ENCODE results near the gene SLC16A13.

The SLC16A13 gene

DNA sequence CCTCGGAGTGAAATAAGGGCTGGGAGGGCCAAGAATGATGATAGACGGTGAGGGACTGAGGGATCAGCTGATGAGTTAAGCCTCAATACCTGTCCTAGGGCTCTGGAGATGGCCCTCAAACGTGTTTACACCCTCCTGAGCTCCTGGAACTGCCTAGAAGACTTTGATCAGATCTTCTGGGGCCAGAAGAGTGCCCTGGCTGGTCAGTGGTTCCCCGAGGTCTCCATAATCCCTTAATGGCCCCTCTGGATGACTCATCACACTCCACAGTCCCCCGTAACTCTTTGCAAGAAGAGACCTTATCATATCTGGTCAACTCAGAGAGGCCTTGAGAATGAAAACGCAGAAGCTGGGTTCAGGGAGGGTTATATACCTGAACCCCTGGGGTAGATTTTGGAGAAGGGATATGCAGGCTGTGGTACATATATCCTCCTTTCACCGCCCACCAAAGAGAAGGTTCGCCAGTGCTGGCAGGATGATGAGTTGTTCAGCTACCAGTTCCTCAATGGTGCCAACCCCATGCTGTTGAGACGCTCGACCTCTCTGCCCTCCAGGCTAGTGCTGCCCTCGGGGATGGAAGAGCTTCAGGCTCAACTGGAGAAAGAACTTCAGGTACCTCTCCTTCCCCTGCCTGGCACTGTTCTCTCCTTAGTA is 36.8 kb upstream of the SLC16A13 start:
- H4K20me1 ChIP-seq: peaks cover 24% of the 10 kb centered on the region
- H3K36me3 ChIP-seq: peaks cover 86% of the 10 kb centered on the region
- TF ChIP-seq Cebpa-rat (IDR thresholded peaks at IDR 0.05): no peak
- no peaks in the 10 kb centered on the region for H3K27me3 ChIP-seq
- no peak overlapping the region for H3K27ac ChIP-seq
- H3K9me3 ChIP-seq: no peaks in the 10 kb centered on the region
- peaks cover 14% of the 10 kb centered on the region for H3K4me1 ChIP-seq
- H3K9ac ChIP-seq: no peak overlapping the region
- no peak overlapping the region for H3K4me3 ChIP-seq
- H3K4me2 ChIP-seq: no peak overlapping the region

DNA sequence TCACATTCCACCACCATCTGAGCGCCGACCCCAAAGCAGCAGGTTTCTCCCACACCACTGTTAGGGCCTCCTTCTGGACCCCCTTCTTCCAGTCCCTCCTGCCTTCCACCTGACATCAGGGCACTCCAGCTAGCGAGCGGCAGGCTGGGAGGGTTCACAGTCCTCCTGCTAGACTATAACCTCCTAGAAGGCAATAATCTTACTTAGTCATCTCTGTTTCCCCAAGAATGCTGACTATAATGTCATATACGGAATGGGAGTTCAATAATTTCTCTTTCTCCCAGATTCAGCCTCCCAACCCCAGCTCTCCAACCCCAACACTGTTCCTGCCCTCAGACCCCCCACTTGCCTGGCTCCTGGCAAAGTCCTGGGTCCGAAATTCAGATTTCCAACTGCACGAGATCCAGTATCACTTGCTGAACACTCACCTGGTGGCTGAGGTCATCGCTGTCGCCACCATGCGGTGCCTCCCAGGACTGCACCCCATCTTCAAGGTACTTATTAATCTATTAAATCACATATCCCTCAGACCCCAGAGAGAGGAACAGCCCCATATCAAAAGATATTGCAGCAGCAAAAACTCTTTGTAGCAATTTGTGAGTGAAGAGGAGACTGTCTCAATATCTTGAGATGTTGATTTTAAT is 34.4 kb upstream of the SLC16A13 start:
- no peak for TF ChIP-seq Cebpa-rat (IDR thresholded peaks at IDR 0.05)
- Histone ChIP-seq H3K4me3 (no peak overlapping the region), H3K27ac (no peak overlapping the region), H3K36me3 (peaks cover 72% of the 10 kb centered on the region), H4K20me1 (peaks cover 42% of the 10 kb centered on the region), H3K9ac (no peak overlapping the region), H3K9me3 (no peaks in the 10 kb centered on the region), H3K4me1 (no peaks in the 10 kb centered on the region), H3K4me2 (no peak overlapping the region), H3K27me3 (no peaks in the 10 kb centered on the region)

DNA sequence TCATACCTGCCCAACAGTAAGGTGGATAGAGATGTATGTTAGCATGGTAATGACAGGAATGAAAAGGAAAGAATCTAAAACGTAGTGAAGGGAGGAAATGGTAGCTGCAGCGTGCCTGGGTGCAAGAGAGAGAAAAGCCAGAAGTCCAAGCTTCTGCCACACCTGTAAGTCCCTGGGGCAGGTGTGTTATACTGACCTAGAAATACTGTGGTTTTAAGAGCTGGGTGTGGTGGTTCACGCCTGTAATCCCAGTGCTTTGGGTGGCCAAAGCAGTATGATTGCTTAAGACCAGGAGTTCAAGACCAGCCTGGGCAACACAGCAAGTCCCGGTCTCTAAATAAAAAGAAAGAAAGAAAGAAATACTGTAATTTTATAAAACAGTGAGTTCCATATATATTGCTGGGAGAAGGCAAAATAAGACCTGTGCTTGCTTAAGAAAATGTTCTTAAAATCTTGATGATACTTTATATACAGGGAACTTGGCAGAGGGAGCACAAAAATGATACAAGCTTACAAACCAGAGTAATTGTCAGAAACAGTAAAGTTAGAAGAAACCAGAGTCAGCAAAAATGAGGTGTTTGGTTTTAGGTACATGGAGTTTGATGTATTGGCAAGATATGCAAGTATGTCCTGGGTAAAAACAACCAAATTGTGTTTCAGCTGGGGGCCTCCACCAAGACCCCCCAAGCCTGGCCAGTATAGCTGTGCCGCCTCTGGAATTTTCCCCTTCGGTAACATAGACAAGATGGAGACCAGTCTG is 33.3 kb upstream of the SLC16A13 start:
- peaks cover 66% of the 10 kb centered on the region for H3K36me3 ChIP-seq

DNA sequence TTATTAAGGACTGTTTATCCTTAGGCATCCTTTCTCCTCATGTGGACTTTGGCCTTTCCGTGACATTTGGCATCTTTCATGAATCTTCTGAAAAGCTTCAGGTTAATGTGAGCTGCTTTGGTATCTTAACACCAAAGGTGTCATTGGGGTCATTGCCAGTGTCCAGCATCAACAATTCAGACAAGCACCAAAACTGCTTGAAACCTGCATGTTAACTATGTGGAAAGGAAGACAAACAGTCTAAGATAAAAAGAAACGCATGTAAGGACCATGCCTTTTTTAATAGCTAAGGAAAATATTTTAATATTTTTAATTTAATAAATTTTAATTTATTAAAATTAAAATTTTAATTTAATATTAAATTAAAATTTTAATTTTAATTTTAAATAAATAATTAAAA is 32.1 kb upstream of the SLC16A13 start:
- Histone ChIP-seq H3K36me3 (peaks cover 60% of the 10 kb centered on the region), H3K4me2 (no peak overlapping the region), H3K27ac (no peak overlapping the region), H3K9me3 (no peaks in the 10 kb centered on the region), H3K4me1 (no peaks in the 10 kb centered on the region), H3K9ac (no peak overlapping the region), H3K4me3 (no peak overlapping the region), H4K20me1 (peaks cover 65% of the 10 kb centered on the region), H3K27me3 (no peaks in the 10 kb centered on the region)
- no peak for TF ChIP-seq Cebpa-rat (IDR thresholded peaks at IDR 0.05)

More for the DNA sequence above, 33.3 kb upstream of the SLC16A13 start:
- Histone ChIP-seq H3K27ac (no peak overlapping the region), H3K9me3 (no peaks in the 10 kb centered on the region), H3K4me1 (no peaks in the 10 kb centered on the region), H3K4me3 (no peak overlapping the region), H4K20me1 (peaks cover 53% of the 10 kb centered on the region), H3K27me3 (no peaks in the 10 kb centered on the region), H3K4me2 (no peak overlapping the region), H3K9ac (no peak overlapping the region)
- TF ChIP-seq Cebpa-rat (IDR thresholded peaks at IDR 0.05): no peak

GRCh38 chr17:7004398-7005253 is 31.2 kb upstream of the SLC16A13 start:
- H3K4me1 ChIP-seq: peaks cover 2% of the 10 kb centered on the region
- no peaks in the 10 kb centered on the region for H3K27me3 ChIP-seq
- TF ChIP-seq Cebpa-rat (IDR thresholded peaks at IDR 0.05): no peak
- no peak overlapping the region for H3K9ac ChIP-seq
- no peaks in the 10 kb centered on the region for H3K9me3 ChIP-seq
- no peak overlapping the region for H3K27ac ChIP-seq
- H3K4me3 ChIP-seq: no peak overlapping the region
- no peak overlapping the region for H3K4me2 ChIP-seq
- H4K20me1 ChIP-seq: peaks cover 67% of the 10 kb centered on the region
- peaks cover 60% of the 10 kb centered on the region for H3K36me3 ChIP-seq

DNA sequence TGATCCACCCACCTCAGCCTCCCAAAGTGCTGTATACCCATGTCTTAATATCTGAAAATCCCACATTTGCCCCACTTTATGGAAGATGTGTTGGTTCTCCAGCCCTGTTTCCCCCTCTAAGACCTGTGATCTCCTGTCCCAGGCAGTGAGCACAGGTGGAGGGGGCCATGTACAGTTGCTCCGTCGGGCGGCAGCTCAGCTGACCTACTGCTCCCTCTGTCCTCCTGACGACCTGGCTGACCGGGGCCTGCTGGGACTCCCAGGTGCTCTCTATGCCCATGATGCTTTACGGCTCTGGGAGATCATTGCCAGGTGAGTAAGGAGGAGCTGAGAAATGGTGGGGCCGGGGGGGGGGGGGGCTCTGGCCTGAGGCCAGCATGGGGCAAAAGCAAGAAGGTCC is 30.1 kb upstream of the SLC16A13 start:
- no peak for TF ChIP-seq Cebpa-rat (IDR thresholded peaks at IDR 0.05)
- peaks cover 54% of the 10 kb centered on the region for H3K36me3 ChIP-seq
- no peak overlapping the region for H3K27ac ChIP-seq

DNA sequence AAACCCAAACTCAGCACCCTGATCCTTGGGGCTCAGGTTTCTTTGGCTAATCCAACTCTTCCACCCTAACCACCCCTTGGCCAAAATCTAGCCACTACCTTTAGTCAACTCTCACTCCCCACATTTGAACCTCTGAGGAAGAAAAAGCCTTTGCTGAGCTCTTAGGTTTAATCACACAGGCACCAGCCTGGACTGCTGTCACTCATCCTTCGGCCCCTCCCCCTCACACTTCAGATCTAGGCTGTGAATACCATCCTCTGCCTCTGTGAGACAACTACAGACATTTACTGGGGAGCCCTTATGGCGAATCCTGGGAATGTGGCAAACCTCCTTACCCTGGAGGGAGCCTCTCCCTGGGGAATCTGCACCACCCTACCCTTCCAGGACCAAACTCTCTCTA is 28.7 kb upstream of the SLC16A13 start:
- Histone ChIP-seq H3K36me3 (peaks cover 40% of the 10 kb centered on the region), H3K9ac (no peak overlapping the region), H3K27me3 (no peaks in the 10 kb centered on the region), H3K9me3 (no peaks in the 10 kb centered on the region), H3K27ac (no peak overlapping the region), H3K4me2 (no peak overlapping the region), H3K4me1 (peaks cover 25% of the 10 kb centered on the region), H4K20me1 (peaks cover 65% of the 10 kb centered on the region), H3K4me3 (no peak overlapping the region)
- TF ChIP-seq Cebpa-rat (IDR thresholded peaks at IDR 0.05): no peak

More for the DNA sequence above, 30.1 kb upstream of the SLC16A13 start:
- no peak overlapping the region for H3K4me3 ChIP-seq
- H3K9me3 ChIP-seq: no peaks in the 10 kb centered on the region
- H3K9ac ChIP-seq: no peak overlapping the region
- no peak overlapping the region for H3K4me2 ChIP-seq
- peaks cover 68% of the 10 kb centered on the region for H4K20me1 ChIP-seq
- H3K27me3 ChIP-seq: no peaks in the 10 kb centered on the region
- peaks cover 13% of the 10 kb centered on the region for H3K4me1 ChIP-seq

GRCh38 chr17:7010523-7010922 is 25.3 kb upstream of the SLC16A13 start:
- H3K4me3 ChIP-seq: no peak overlapping the region
- peaks cover 38% of the 10 kb centered on the region for H4K20me1 ChIP-seq
- peak overlapping the region; percentile 99; the same call in 1 of the 2 replicates for H3K9ac ChIP-seq
- TF ChIP-seq Cebpa-rat (IDR thresholded peaks at IDR 0.05): no peak
- no peaks in the 10 kb centered on the region for H3K27me3 ChIP-seq
- H3K4me1 ChIP-seq: peaks cover 39% of the 10 kb centered on the region
- H3K27ac ChIP-seq: no peak overlapping the region
- peak overlapping the region; percentile 92 for H3K4me2 ChIP-seq
- peaks cover 24% of the 10 kb centered on the region for H3K36me3 ChIP-seq
- no peaks in the 10 kb centered on the region for H3K9me3 ChIP-seq

GRCh38 chr17:7011415-7011814 is 24.4 kb upstream of the SLC16A13 start:
- H3K4me3 ChIP-seq: peak overlapping the region; percentile 95
- H3K4me2 ChIP-seq: peak overlapping the region; percentile 92
- H3K4me1 ChIP-seq: peaks cover 48% of the 10 kb centered on the region
- H4K20me1 ChIP-seq: peaks cover 32% of the 10 kb centered on the region
- H3K9me3 ChIP-seq: no peaks in the 10 kb centered on the region
- no peak for TF ChIP-seq Cebpa-rat (IDR thresholded peaks at IDR 0.05)
- peak overlapping the region; percentile 99 for H3K9ac ChIP-seq
- peaks cover 21% of the 10 kb centered on the region for H3K36me3 ChIP-seq
- H3K27me3 ChIP-seq: no peaks in the 10 kb centered on the region
- peak overlapping the region; percentile 100; the same call in 1 of the 2 replicates for H3K27ac ChIP-seq
